Measurements from ENCODE around the gene ZNF652.

The ZNF652 gene

GRCh38 chr17:49402706-49403105, 40.7 kb upstream of the ZNF652 start:
- no peaks in the 10 kb centered on the region for H3K79me2 ChIP-seq (ENCODE audit: low read length)
- no peak overlapping the region for H3K27ac ChIP-seq (ENCODE audit: low read length)
- no peaks in the 10 kb centered on the region for H3K4me1 ChIP-seq (ENCODE audit: low read length)
- H3K4me2 ChIP-seq (ENCODE audit: low read length): no peak overlapping the region
- no peak overlapping the region for H2AFZ ChIP-seq (ENCODE audit: low read depth, low read length)
- no peak overlapping the region for H3K4me3 ChIP-seq (ENCODE audit: low read length)
- no peak overlapping the region for H3K9ac ChIP-seq (ENCODE audit: low read length)
- no peaks in the 10 kb centered on the region for H3K27me3 ChIP-seq (ENCODE audit: low read depth, low read length)
- no peaks in the 10 kb centered on the region for H4K20me1 ChIP-seq (ENCODE audit: insufficient read depth, low read length)
- H3K36me3 ChIP-seq (replicated peaks; ENCODE audit: low read depth, low read length): peaks cover 27% of the 10 kb centered on the region
- TF ChIP-seq EZH2phosphoT487 (IDR thresholded peaks at IDR 0.05; ENCODE audit: low read depth) (no peak), CTCF (IDR thresholded peaks at IDR 0.05; ENCODE audit: low read depth, low read length) (no peak)
- H3K9me3 ChIP-seq (ENCODE audit: insufficient read depth, low read length): no peaks in the 10 kb centered on the region

GRCh38 chr17:49401971-49402611, 40.0 kb upstream of the ZNF652 start:
- Histone ChIP-seq H3K27me3 (ENCODE audit: low read depth, low read length) (no peaks in the 10 kb centered on the region), H3K9me3 (ENCODE audit: insufficient read depth, low read length) (no peaks in the 10 kb centered on the region), H3K4me1 (ENCODE audit: low read length) (no peaks in the 10 kb centered on the region), H3K27ac (ENCODE audit: low read length) (no peak overlapping the region), H3K9ac (ENCODE audit: low read length) (no peak overlapping the region), H2AFZ (ENCODE audit: low read depth, low read length) (no peak overlapping the region), H4K20me1 (ENCODE audit: insufficient read depth, low read length) (no peaks in the 10 kb centered on the region), H3K4me3 (ENCODE audit: low read length) (no peak overlapping the region), H3K4me2 (ENCODE audit: low read length) (no peak overlapping the region), H3K36me3 (replicated peaks; ENCODE audit: low read depth, low read length) (peaks cover 20% of the 10 kb centered on the region), H3K79me2 (ENCODE audit: low read length) (no peaks in the 10 kb centered on the region)
- TF ChIP-seq CTCF (IDR thresholded peaks at IDR 0.05; ENCODE audit: low read depth, low read length): no peak
- TF ChIP-seq EZH2phosphoT487 (IDR thresholded peaks at IDR 0.05; ENCODE audit: low read depth): no peak

GRCh38 chr17:49399995-49400394, 37.9 kb upstream of the ZNF652 start:
- Histone ChIP-seq H3K4me2 (ENCODE audit: low read length) (no peak overlapping the region), H3K4me1 (ENCODE audit: low read length) (no peaks in the 10 kb centered on the region), H3K36me3 (replicated peaks; ENCODE audit: low read depth, low read length) (peaks cover 3% of the 10 kb centered on the region), H3K79me2 (ENCODE audit: low read length) (no peaks in the 10 kb centered on the region), H4K20me1 (ENCODE audit: insufficient read depth, low read length) (no peaks in the 10 kb centered on the region), H3K9ac (ENCODE audit: low read length) (no peak overlapping the region), H3K27ac (ENCODE audit: low read length) (no peak overlapping the region), H3K9me3 (ENCODE audit: insufficient read depth, low read length) (no peaks in the 10 kb centered on the region), H3K4me3 (ENCODE audit: low read length) (no peak overlapping the region), H2AFZ (ENCODE audit: low read depth, low read length) (no peak overlapping the region), H3K27me3 (ENCODE audit: low read depth, low read length) (no peaks in the 10 kb centered on the region)
- no peak for TF ChIP-seq CTCF (IDR thresholded peaks at IDR 0.05; ENCODE audit: low read depth, low read length)
- no peak for TF ChIP-seq EZH2phosphoT487 (IDR thresholded peaks at IDR 0.05; ENCODE audit: low read depth)

GRCh38 chr17:49397586-49397985, 35.5 kb upstream of the ZNF652 start:
- no peak overlapping the region for H3K4me2 ChIP-seq (ENCODE audit: low read length)
- H4K20me1 ChIP-seq (ENCODE audit: insufficient read depth, low read length): no peaks in the 10 kb centered on the region
- no peaks in the 10 kb centered on the region for H3K4me1 ChIP-seq (ENCODE audit: low read length)
- H3K27me3 ChIP-seq (ENCODE audit: low read depth, low read length): no peaks in the 10 kb centered on the region
- no peak overlapping the region for H3K27ac ChIP-seq (ENCODE audit: low read length)
- peaks cover 3% of the 10 kb centered on the region for H3K36me3 ChIP-seq (replicated peaks; ENCODE audit: low read depth, low read length)
- H3K79me2 ChIP-seq (ENCODE audit: low read length): no peaks in the 10 kb centered on the region
- H2AFZ ChIP-seq (ENCODE audit: low read depth, low read length): no peak overlapping the region
- H3K4me3 ChIP-seq (ENCODE audit: low read length): no peak overlapping the region
- H3K9me3 ChIP-seq (ENCODE audit: insufficient read depth, low read length): no peaks in the 10 kb centered on the region
- no peak overlapping the region for H3K9ac ChIP-seq (ENCODE audit: low read length)
- TF ChIP-seq EZH2phosphoT487 (IDR thresholded peaks at IDR 0.05; ENCODE audit: low read depth): no peak

Data from OCI-LY3 (cell line).